Lower leg skin (tissue), 3 donors: Measurements from ENCODE around the gene METAP1.

Experiments
- POLR2A ChIP-seq, 2 donors: fragments of 450-650 bp; IDR thresholded peaks; one replicate each; pipeline ENCODE4 v1.6.1; 2016 to 2017; ENCODE audit warnings: antibody characterized with exemption in 2 of 2, mild to moderate bottlenecking in 1 of 2, moderate library complexity in 1 of 2
- TF ChIP-seq, protein P1 (sequence below), 3 donors: fragments of 450-650 bp; IDR thresholded peaks; one replicate each; pipeline ENCODE4 v1.5.1; 2016; ENCODE audit warnings: antibody characterized with exemption in 3 of 3, mild to moderate bottlenecking in 3 of 3, moderate library complexity in 2 of 3

GRCh38 chr4:99103166-99103565 is 107.6 kb downstream of the METAP1 start:
- no peak for TF ChIP-seq POLR2A (IDR thresholded peaks at IDR 0.05)
- TF ChIP-seq, protein P1, sequence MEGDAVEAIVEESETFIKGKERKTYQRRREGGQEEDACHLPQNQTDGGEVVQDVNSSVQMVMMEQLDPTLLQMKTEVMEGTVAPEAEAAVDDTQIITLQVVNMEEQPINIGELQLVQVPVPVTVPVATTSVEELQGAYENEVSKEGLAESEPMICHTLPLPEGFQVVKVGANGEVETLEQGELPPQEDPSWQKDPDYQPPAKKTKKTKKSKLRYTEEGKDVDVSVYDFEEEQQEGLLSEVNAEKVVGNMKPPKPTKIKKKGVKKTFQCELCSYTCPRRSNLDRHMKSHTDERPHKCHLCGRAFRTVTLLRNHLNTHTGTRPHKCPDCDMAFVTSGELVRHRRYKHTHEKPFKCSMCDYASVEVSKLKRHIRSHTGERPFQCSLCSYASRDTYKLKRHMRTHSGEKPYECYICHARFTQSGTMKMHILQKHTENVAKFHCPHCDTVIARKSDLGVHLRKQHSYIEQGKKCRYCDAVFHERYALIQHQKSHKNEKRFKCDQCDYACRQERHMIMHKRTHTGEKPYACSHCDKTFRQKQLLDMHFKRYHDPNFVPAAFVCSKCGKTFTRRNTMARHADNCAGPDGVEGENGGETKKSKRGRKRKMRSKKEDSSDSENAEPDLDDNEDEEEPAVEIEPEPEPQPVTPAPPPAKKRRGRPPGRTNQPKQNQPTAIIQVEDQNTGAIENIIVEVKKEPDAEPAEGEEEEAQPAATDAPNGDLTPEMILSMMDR (IDR thresholded peaks at IDR 0.05): no peak
